ENCODE data around the gene CWC25.

Gene CWC25

GRCh38 chr17:38751808-38752307 lies 73.3 kb downstream of the CWC25 start:
- Histone ChIP-seq H2AFZ (ENCODE audit: low read depth, low read length) (peak overlapping the region; percentile 35), H3K9me3 (ENCODE audit: low read length) (no peaks in the 10 kb centered on the region), H3K4me3 (ENCODE audit: low read length) (peak overlapping the region; percentile 67), H3K36me3 (ENCODE audit: insufficient read depth, low read length) (peaks cover 15% of the 10 kb centered on the region), H3K4me1 (ENCODE audit: insufficient read depth, low read length) (peaks cover 24% of the 10 kb centered on the region), H3K27me3 (ENCODE audit: insufficient read depth, low read length) (no peaks in the 10 kb centered on the region)

GRCh38 chr17:38751144-38751807 lies 73.8 kb downstream of the CWC25 start:
- H3K4me1 ChIP-seq (ENCODE audit: insufficient read depth, low read length): peaks cover 30% of the 10 kb centered on the region
- H3K27me3 ChIP-seq (ENCODE audit: insufficient read depth, low read length): no peaks in the 10 kb centered on the region
- H3K36me3 ChIP-seq (ENCODE audit: insufficient read depth, low read length): peaks cover 12% of the 10 kb centered on the region
- peak overlapping the region; percentile 67 for H3K4me3 ChIP-seq (ENCODE audit: low read length)
- no peak overlapping the region for H2AFZ ChIP-seq (ENCODE audit: low read depth, low read length)
- no peaks in the 10 kb centered on the region for H3K9me3 ChIP-seq (ENCODE audit: low read length)
